Chondrocyte (in vitro differentiated cells): ENCODE data around the gene COIL. TPM values are rescaled to one million over a fixed set of nuclear protein-coding genes. Genes with fewer than 3 reads are reported as not detected.

Experiments used
- DNase-seq: peaks from one replicate; pipeline ENCODE4 v3.0.0; 2021; ENCODE audit warnings: mixed read lengths, low spot score
- H3K27ac Mint-ChIP-seq: one replicate; pipeline ENCODE4 v1.8.0; 2021; ENCODE audit warnings: mild to moderate bottlenecking, moderate library complexity, mixed read lengths; ENCODE audit not compliant: unreplicated experiment
- H3K27me3 Mint-ChIP-seq: 2 replicates; pipeline ENCODE4 v1.8.0; 2021; ENCODE audit warnings: low read depth, mixed read lengths
- H3K36me3 Mint-ChIP-seq: 2 replicates; pipeline ENCODE4 v1.8.0; 2021; ENCODE audit warnings: low read depth, mixed read lengths
- H3K4me1 Mint-ChIP-seq: 2 replicates; pipeline ENCODE4 v1.8.0; 2021; ENCODE audit warnings: low read depth, mild to moderate bottlenecking, mixed read lengths
- H3K4me3 Mint-ChIP-seq: one replicate; pipeline ENCODE4 v1.8.0; 2021; ENCODE audit warnings: mild to moderate bottlenecking, moderate library complexity, mixed read lengths; ENCODE audit not compliant: unreplicated experiment
- H3K9me3 Mint-ChIP-seq: 2 replicates; pipeline ENCODE4 v1.8.0; 2021; ENCODE audit warnings: low read depth, mixed read lengths
- total RNA-seq: library from RNA; stranded (reverse); gene quantifications from 3 replicates; pipeline ENCODE4 v1.2.1, GENCODE V29; 2021
- TF ChIP-seq, protein P1 (sequence below): fragments of 200-600 bp; sonication (generic); IDR thresholded peaks from 2 replicates; pipeline ENCODE4 v1.5.0; 2021; ENCODE audit warnings: antibody characterized with exemption, mild to moderate bottlenecking, moderate library complexity

Gene COIL
- total RNA-seq, 1 donor from 2014 or later: 12.2 TPM

DNA sequence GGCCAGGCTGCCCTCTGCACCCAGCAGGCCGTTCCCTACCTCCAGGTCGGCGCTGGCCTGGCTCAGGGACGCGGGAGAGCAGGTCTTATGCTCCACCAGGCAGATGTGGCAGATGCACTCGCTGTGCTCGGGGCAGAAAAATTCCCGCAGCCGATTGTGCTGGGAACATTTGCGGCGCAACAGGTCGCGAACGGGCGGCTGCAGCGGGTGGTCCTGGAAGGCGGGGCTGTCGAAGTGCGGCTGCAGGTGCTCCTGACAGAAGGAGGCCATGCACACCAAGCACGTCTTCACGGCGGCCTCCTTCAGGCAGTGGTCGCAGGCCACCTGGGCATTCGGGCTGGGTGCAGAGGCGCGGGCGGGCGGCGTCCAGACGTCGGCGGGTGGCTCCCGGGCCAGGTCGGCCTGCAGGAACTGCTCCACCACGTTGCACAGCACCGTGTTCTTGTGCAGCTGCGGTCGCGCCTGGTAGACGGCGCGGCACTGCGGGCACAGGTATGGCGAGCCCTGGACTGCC is 47.4 kb downstream of the COIL start:
- peaks cover 11% of the 10 kb centered on the region for H3K9me3 Mint-ChIP-seq
- H3K4me1 Mint-ChIP-seq: peaks cover 44% of the 10 kb centered on the region
- H3K36me3 Mint-ChIP-seq: no peaks in the 10 kb centered on the region
- no peak for DNase-seq
- H3K27me3 Mint-ChIP-seq: no peaks in the 10 kb centered on the region
- TF ChIP-seq, protein P1, sequence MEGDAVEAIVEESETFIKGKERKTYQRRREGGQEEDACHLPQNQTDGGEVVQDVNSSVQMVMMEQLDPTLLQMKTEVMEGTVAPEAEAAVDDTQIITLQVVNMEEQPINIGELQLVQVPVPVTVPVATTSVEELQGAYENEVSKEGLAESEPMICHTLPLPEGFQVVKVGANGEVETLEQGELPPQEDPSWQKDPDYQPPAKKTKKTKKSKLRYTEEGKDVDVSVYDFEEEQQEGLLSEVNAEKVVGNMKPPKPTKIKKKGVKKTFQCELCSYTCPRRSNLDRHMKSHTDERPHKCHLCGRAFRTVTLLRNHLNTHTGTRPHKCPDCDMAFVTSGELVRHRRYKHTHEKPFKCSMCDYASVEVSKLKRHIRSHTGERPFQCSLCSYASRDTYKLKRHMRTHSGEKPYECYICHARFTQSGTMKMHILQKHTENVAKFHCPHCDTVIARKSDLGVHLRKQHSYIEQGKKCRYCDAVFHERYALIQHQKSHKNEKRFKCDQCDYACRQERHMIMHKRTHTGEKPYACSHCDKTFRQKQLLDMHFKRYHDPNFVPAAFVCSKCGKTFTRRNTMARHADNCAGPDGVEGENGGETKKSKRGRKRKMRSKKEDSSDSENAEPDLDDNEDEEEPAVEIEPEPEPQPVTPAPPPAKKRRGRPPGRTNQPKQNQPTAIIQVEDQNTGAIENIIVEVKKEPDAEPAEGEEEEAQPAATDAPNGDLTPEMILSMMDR: no peak
- peak overlapping the region; percentile 90 for H3K4me3 Mint-ChIP-seq
- H3K27ac Mint-ChIP-seq: peak overlapping the region; percentile 84

DNA sequence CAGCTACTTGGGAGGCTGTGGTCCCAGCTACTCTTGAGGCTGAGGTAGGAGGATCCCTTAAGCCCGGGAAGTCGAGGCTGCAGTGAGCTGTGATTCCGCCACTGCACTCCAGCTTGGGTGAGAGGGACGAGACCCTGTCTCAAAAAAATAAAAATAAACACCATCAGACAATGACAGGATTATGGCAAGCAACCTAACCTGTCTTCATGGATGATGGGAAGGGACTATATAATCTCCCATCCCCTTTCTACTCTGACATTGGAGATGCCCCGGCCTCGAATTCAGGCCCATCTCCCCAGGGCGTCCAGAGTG is 47.9 kb downstream of the COIL start:
- H3K4me3 Mint-ChIP-seq: peak overlapping the region; percentile 90
- DNase-seq: no peak
- no peaks in the 10 kb centered on the region for H3K36me3 Mint-ChIP-seq
- peaks cover 44% of the 10 kb centered on the region for H3K4me1 Mint-ChIP-seq
- H3K27me3 Mint-ChIP-seq: no peaks in the 10 kb centered on the region
- H3K9me3 Mint-ChIP-seq: peaks cover 8% of the 10 kb centered on the region
- no peak overlapping the region for H3K27ac Mint-ChIP-seq
- TF ChIP-seq, protein P1: no peak

DNA sequence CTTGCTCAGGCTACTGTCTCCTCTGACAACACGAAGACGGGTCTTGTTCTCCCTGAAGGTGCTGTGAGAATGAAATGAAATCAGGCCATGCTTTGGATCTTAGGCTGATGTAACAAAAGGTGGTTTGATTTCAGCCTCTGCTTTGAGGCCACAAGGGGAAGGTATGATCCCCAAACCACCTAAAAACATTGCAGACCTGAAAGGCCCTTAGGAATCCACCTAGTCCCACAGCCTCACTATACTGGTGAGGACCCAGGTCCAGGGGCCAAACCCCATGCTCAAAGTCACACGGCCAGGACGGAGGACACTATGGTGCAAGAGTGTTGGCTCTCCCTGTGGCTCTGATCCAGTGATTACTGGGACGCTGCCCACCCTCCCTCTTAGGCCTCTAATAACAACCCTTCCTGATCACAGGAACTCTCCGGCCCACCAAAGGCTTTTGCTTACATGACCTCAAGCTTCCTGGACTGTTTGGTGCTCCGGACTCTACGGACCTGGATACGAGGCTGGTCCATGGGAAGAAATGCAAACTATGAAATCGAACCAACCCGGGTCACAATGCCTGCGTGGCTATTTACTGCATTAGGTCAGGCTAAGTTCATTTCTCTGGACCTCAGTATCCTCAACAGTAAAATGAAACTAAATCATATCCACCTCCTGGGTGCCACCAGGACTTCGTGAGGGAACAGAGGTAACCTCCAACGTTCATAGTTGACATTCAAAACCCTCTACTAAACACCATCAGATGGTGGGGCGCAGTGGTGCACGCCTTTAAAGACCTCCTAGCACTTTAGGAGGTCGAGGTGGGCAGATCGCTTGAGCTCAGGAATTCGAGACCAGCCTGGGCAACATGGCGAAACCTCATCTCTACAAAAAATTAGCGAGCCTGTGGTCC is 48.5 kb downstream of the COIL start:
- Mint-ChIP-seq H3K27ac (no peak overlapping the region), H3K4me3 (peak overlapping the region; percentile 90), H3K9me3 (peaks cover 2% of the 10 kb centered on the region), H3K36me3 (peaks cover 4% of the 10 kb centered on the region), H3K27me3 (no peaks in the 10 kb centered on the region), H3K4me1 (peaks cover 41% of the 10 kb centered on the region)
- DNase-seq: no peak
- TF ChIP-seq, protein P1: no peak

DNA sequence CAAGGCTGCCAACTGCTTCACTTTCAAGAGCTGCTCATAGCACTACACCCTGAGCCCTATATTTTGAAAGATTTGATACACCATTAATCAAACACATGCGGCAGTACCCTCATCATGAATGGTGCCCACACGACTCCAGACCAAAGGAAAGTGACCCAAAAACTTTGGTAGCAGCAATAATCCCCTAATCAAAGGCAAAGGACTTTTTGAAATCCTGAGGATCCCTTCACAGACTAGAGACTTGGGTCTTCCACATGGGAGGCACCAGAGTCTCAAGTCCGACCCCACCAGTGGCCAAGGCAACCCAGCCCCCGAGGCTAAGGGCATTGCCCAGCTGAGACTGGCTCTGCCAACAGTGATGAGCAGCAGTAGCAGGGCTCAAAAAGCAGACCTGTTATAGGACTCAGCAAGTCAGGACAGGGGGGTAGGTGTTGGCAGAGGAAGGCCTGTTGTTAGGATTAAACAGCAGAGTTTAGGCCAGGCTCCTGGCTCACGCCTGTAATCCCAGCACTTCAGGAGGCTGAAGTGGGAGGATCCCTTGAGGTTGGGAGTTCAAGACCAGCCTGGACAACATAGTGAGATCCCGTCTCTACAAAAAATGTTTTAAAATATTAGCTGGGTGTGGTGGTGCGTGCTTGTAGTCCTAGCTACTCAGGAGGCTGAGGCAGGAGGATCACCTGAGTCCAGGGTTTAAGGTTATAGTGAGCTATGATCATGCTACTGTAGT is 50.2 kb downstream of the COIL start:
- H3K36me3 Mint-ChIP-seq: peaks cover 12% of the 10 kb centered on the region
- H3K27ac Mint-ChIP-seq: no peak overlapping the region
- H3K4me1 Mint-ChIP-seq: peaks cover 36% of the 10 kb centered on the region
- H3K4me3 Mint-ChIP-seq: no peak overlapping the region
- H3K27me3 Mint-ChIP-seq: no peaks in the 10 kb centered on the region
- no peak for DNase-seq
- TF ChIP-seq, protein P1: no peak
- no peaks in the 10 kb centered on the region for H3K9me3 Mint-ChIP-seq

DNA sequence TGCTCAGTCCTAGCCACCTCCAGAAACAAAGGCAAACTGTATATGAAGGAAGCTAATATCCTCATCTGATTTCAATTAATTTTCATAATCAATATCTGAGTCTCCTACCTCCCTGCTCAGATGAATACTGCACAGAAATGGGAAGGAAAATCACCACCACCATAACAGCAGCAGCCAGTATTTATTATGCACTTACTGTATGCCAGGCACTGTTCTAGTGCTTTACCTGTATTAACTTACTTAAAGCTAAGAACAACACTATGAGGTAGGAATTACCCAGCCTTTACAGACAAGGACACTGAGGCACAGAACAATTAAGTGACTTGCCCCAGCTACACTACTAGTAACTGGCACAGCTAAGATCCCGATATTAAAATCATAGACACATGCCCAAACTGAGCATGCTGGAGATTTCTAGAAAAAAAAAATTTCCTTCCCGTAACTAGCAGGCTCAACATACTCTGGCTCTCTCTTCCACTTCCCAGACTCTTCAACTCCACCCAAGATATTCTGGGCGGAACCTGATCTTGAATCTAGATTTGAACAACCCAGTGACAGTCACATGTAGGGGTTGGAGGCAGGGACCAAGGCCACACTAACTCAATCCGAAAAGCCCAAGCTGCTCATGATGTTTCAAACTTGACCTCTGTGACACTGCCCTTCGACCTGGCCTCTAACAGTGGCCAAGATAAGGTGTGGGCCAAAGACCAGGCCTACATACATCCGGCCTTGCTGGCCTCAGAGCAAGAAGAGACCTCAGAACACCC is 50.9 kb downstream of the COIL start:
- H3K36me3 Mint-ChIP-seq: peaks cover 13% of the 10 kb centered on the region
- no peaks in the 10 kb centered on the region for H3K9me3 Mint-ChIP-seq
- H3K27me3 Mint-ChIP-seq: no peaks in the 10 kb centered on the region
- DNase-seq: no peak
- TF ChIP-seq, protein P1: no peak
- H3K4me1 Mint-ChIP-seq: peaks cover 28% of the 10 kb centered on the region
- H3K27ac Mint-ChIP-seq: no peak overlapping the region
- H3K4me3 Mint-ChIP-seq: no peak overlapping the region
